Muscle layer of colon (tissue), 2 donors: ENCODE results near the gene SPARC.

Experiments
- H3K27ac ChIP-seq: one replicate; pipeline ENCODE4 v1.7.0; 2013; ENCODE audit warnings: low read depth, mild to moderate bottlenecking, low read length, moderate library complexity
- H3K27me3 ChIP-seq, 2 donors: one replicate each; pipeline ENCODE4 v1.7.0; 2013; ENCODE audit warnings: low read length in 2 of 2, mild to moderate bottlenecking in 2 of 2; ENCODE audit not compliant: insufficient read depth in 2 of 2, control insufficient read depth in 1 of 2
- H3K36me3 ChIP-seq: one replicate; pipeline ENCODE4 v1.7.0; 2013; ENCODE audit warnings: mild to moderate bottlenecking, low read length; ENCODE audit not compliant: insufficient read depth
- H3K4me1 ChIP-seq: one replicate; pipeline ENCODE4 v1.7.0; 2013; ENCODE audit warnings: mild to moderate bottlenecking, low read length; ENCODE audit not compliant: insufficient read depth
- H3K4me3 ChIP-seq, 2 donors: one replicate each; pipeline ENCODE4 v1.7.0; 2013; ENCODE audit warnings: low read length in 2 of 2, low read depth in 1 of 2, mild to moderate bottlenecking in 1 of 2, moderate library complexity in 1 of 2
- H3K9ac ChIP-seq: one replicate; pipeline ENCODE4 v1.7.0; 2013; ENCODE audit warnings: low read length
- H3K9me3 ChIP-seq: one replicate; pipeline ENCODE4 v1.7.0; 2013; ENCODE audit warnings: mild to moderate bottlenecking, low read length
- donor health status: abdominal sarcoma.
- donor health status: Adenocarcinoma of cecum.

The SPARC gene

GRCh38 chr5:151664694-151665585, 21.8 kb downstream of the SPARC start:
- H3K27ac ChIP-seq, result no peak overlapping the region
- H3K9me3 ChIP-seq, result no peaks in the 10 kb centered on the region
- H3K9ac ChIP-seq, result no peak overlapping the region
- no peaks in the 10 kb centered on the region for H3K27me3 ChIP-seq
- H3K4me1 ChIP-seq, result peaks cover 38% of the 10 kb centered on the region
- no peak overlapping the region for H3K4me3 ChIP-seq
- H3K36me3 ChIP-seq, result peaks cover 61% of the 10 kb centered on the region

GRCh38 chr5:151663617-151664293, 23.0 kb downstream of the SPARC start:
- Histone ChIP-seq H3K9me3 (no peaks in the 10 kb centered on the region), H3K27me3 (no peaks in the 10 kb centered on the region), H3K27ac (no peak overlapping the region), H3K9ac (no peak overlapping the region), H3K4me3 (no peak overlapping the region), H3K36me3 (peaks cover 53% of the 10 kb centered on the region), H3K4me1 (peaks cover 37% of the 10 kb centered on the region)

DNA sequence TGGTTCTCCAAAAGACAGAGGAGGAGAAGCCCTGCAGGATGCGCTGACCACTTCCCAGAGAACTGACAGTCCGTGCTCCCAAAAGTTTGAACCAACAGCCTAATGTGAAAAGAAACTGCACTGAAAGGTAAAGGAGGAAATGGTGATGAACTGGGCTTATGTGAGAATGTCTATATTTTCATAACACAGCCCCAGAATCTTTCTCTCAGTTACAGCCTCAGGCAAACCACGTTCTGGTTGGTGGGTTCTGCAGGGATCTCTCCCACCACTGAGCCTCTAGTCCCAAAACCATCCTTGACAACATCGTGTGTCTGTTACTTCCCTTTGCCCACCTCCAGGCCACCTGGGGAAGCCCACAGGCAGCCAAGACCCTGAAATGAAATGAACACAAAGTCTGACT, 23.9 kb downstream of the SPARC start:
- Histone ChIP-seq H3K9ac (no peak overlapping the region), H3K4me1 (peaks cover 37% of the 10 kb centered on the region), H3K4me3 (no peak overlapping the region), H3K9me3 (no peaks in the 10 kb centered on the region), H3K27me3 (no peaks in the 10 kb centered on the region), H3K36me3 (peaks cover 52% of the 10 kb centered on the region), H3K27ac (no peak overlapping the region)

GRCh38 chr5:151661968-151662732, 24.6 kb downstream of the SPARC start:
- H3K27ac ChIP-seq, result no peak overlapping the region
- H3K9ac ChIP-seq, result no peak overlapping the region
- H3K36me3 ChIP-seq, result peaks cover 46% of the 10 kb centered on the region
- H3K4me3 ChIP-seq, result no peak overlapping the region
- peaks cover 37% of the 10 kb centered on the region for H3K4me1 ChIP-seq
- no peaks in the 10 kb centered on the region for H3K27me3 ChIP-seq
- no peaks in the 10 kb centered on the region for H3K9me3 ChIP-seq

- no peak overlapping the region for H3K27ac ChIP-seq
- no peaks in the 10 kb centered on the region for H3K9me3 ChIP-seq
- H3K9ac ChIP-seq, result no peak overlapping the region
- peaks cover 38% of the 10 kb centered on the region for H3K36me3 ChIP-seq
- H3K4me1 ChIP-seq, result peaks cover 29% of the 10 kb centered on the region
- no peaks in the 10 kb centered on the region for H3K27me3 ChIP-seq
- H3K4me3 ChIP-seq, result no peak overlapping the region
These were observed 25.9 kb downstream of the SPARC start for GRCh38 chr5:151660616-151661495.

DNA sequence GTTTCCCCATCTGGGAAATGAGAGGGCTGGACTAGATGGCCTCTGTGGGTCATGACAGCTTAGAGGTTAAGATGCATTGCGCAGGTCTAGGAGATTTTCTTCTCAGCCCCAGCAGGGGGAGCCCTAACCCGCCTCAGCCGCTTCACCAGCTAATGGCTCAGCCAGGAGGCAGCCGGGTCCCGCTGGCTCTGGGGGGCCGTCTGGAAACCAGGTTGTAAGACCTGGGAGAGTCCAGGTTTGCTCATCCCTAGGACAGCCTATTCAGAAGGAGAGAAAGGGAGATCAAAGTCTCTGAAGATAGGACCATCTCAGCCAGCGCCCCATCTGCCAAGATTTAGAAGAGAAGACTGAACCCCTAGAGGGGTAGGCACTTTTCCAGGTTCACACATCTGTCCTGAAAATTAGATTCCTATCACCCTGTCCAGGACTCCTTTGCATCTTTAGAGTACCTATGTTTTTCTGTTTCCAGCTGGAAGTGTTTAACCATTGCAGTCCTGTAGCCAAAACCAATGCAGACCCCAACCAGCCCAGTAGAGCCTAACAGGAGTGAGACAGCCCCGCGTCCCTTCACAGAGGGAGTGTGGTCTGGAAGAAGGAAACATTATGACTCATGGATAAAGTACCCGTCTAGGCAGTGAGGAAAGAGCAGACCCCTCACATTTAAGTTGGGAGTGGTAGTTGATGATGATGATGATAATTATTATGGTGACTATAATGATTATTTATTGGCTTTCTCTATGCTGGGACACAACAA, 27.5 kb downstream of the SPARC start:
- no peaks in the 10 kb centered on the region for H3K27me3 ChIP-seq
- H3K36me3 ChIP-seq, result peaks cover 21% of the 10 kb centered on the region
- no peak overlapping the region for H3K9ac ChIP-seq
- no peak overlapping the region for H3K27ac ChIP-seq
- H3K4me3 ChIP-seq, result no peak overlapping the region
- no peaks in the 10 kb centered on the region for H3K9me3 ChIP-seq
- peaks cover 12% of the 10 kb centered on the region for H3K4me1 ChIP-seq

DNA sequence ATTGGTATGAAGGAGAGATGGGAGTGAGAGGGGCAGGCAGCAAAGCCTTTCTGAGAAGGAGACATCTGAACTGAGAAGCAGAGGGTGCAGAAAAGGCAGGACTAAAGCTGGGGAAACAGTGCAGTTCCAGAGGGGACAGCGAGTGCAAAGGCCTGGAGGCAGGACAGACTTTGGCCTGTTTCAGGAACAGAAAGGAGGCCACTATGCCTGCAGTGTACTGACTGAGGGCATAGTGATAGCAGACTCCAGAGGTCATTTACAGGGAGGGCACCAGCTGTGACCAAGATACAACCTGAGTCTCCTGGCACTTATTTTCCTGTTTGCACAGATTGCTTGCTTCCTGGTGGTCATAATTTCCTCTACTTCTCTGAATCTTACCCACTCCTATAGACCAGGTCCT, 29.6 kb downstream of the SPARC start:
- no peak overlapping the region for H3K9ac ChIP-seq
- no peak overlapping the region for H3K4me3 ChIP-seq
- no peaks in the 10 kb centered on the region for H3K9me3 ChIP-seq
- H3K4me1 ChIP-seq, result peaks cover 5% of the 10 kb centered on the region
- H3K27me3 ChIP-seq, result no peaks in the 10 kb centered on the region
- no peak overlapping the region for H3K27ac ChIP-seq
- peaks cover 3% of the 10 kb centered on the region for H3K36me3 ChIP-seq

DNA sequence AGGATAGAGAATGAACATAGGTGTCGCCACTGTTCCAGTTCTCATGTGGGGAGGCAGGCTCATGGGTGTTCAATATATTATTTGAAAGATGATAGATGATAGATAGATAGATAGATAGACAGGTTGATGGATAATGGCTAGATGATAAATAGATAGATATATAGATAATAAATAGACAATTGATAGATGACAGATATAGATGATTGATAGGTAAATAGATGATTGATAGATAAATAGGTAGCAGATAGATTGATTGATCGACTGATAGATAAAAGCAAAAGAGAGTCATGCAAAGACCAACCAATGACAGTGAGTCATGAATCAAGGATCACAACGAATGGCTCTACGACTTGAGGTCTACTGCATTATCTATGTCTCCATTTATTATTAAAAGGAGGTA, 30.4 kb downstream of the SPARC start:
- H3K4me1 ChIP-seq, result peaks cover 5% of the 10 kb centered on the region
- no peak overlapping the region for H3K9ac ChIP-seq
- no peaks in the 10 kb centered on the region for H3K9me3 ChIP-seq
- H3K27ac ChIP-seq, result no peak overlapping the region
- H3K4me3 ChIP-seq, result no peak overlapping the region
- H3K27me3 ChIP-seq, result no peaks in the 10 kb centered on the region
- no peaks in the 10 kb centered on the region for H3K36me3 ChIP-seq

GRCh38 chr5:151651997-151652645, 34.6 kb downstream of the SPARC start:
- Histone ChIP-seq H3K9ac (no peak overlapping the region), H3K9me3 (no peaks in the 10 kb centered on the region), H3K4me3 (no peak overlapping the region), H3K36me3 (no peaks in the 10 kb centered on the region), H3K4me1 (no peaks in the 10 kb centered on the region), H3K27me3 (no peaks in the 10 kb centered on the region), H3K27ac (no peak overlapping the region)

- no peaks in the 10 kb centered on the region for H3K27me3 ChIP-seq
- no peak overlapping the region for H3K4me3 ChIP-seq
- no peak overlapping the region for H3K9ac ChIP-seq
- H3K27ac ChIP-seq, result no peak overlapping the region
- H3K9me3 ChIP-seq, result no peaks in the 10 kb centered on the region
- H3K4me1 ChIP-seq, result no peaks in the 10 kb centered on the region
- H3K36me3 ChIP-seq, result no peaks in the 10 kb centered on the region
These were observed 37.7 kb downstream of the SPARC start for GRCh38 chr5:151648988-151649387.
